Karpas-422 (cell line): ENCODE data around the gene MEMO1. TPM values are rescaled to one million over a fixed set of nuclear protein-coding genes. Genes with fewer than 3 reads are reported as not detected.
"Not testable (repeated sequence)": the region's sequence is repeated elsewhere in the genome, so short reads cannot be mapped to it uniquely, and the experiment has no call there.

Source experiments
- DNase-seq: peaks from one replicate; pipeline ENCODE4 v3.0.0-alpha.2; 2015
- H2AFZ ChIP-seq: fragments of 200-600 bp; sonication (generic); 2 replicates; pipeline ENCODE4 v1.6.1; 2014; ENCODE audit warnings: antibody characterized with exemption, low read length, mixed read lengths
- H3K27ac ChIP-seq: fragments of 200-600 bp; sonication (generic); 2 replicates; pipeline ENCODE4 v1.5.1; 2014; ENCODE audit warnings: mild to moderate bottlenecking, low read length, moderate library complexity
- H3K27me3 ChIP-seq: fragments of 200-600 bp; sonication (generic); 2 replicates; pipeline ENCODE4 v1.6.1; 2014; ENCODE audit warnings: low read length, mixed read lengths
- H3K36me3 ChIP-seq: fragments of 200-600 bp; sonication (generic); 2 replicates; pipeline ENCODE4 v1.6.1; 2014; ENCODE audit warnings: low read length, mixed read lengths; ENCODE audit not compliant: insufficient read depth
- H3K4me1 ChIP-seq: fragments of 200-600 bp; sonication (generic); 2 replicates; pipeline ENCODE4 v1.6.1; 2014; ENCODE audit warnings: mild to moderate bottlenecking, low read length, mixed read lengths
- H3K4me2 ChIP-seq: fragments of 200-600 bp; sonication (generic); 2 replicates; pipeline ENCODE4 v1.6.1; 2014; ENCODE audit warnings: low read length, low read depth, mild to moderate bottlenecking; ENCODE audit not compliant: poor library complexity, severe bottlenecking
- H3K4me3 ChIP-seq: fragments of 200-600 bp; sonication (generic); 2 replicates; pipeline ENCODE4 v1.5.1; 2014; ENCODE audit warnings: mild to moderate bottlenecking, antibody characterized with exemption, low read length, mixed read lengths
- H3K79me2 ChIP-seq: fragments of 200-600 bp; sonication (generic); 2 replicates; pipeline ENCODE4 v1.6.1; 2014; ENCODE audit warnings: mild to moderate bottlenecking, low read length, mixed read lengths
- H3K9ac ChIP-seq: fragments of 200-600 bp; sonication (generic); 2 replicates; pipeline ENCODE4 v1.6.0; 2014; ENCODE audit warnings: low read length
- H3K9me2 ChIP-seq: fragments of 200-600 bp; sonication (generic), shearing (Covaris generic); replicated peaks from 2 replicates; pipeline ENCODE4 v1.6.0; 2014; ENCODE audit warnings: mild to moderate bottlenecking, low read length, moderate library complexity; ENCODE audit not compliant: insufficient read depth
- H3K9me3 ChIP-seq: fragments of 300-700, 200-600 bp; sonication (generic); 2 replicates; pipeline ENCODE4 v1.6.1; 2014; ENCODE audit warnings: low read length, mixed read lengths
- H4K20me1 ChIP-seq: fragments of 200-600 bp; sonication (generic); 2 replicates; pipeline ENCODE4 v1.6.1; 2014; ENCODE audit warnings: mild to moderate bottlenecking, antibody characterized with exemption, low read length, low read depth; ENCODE audit not compliant: insufficient read depth
- total RNA-seq: library from RNA; depleted of rRNA; stranded (reverse); fragments of >200 nt; shearing (Covaris generic); gene quantifications from 2 replicates; pipeline ENCODE4 v1.2.3, GENCODE V29; 2014; ENCODE audit warnings: low replicate concordance; rRNA removed

Gene MEMO1
- 56.8 and 62.9 TPM in 2 replicates for total RNA-seq

DNA sequence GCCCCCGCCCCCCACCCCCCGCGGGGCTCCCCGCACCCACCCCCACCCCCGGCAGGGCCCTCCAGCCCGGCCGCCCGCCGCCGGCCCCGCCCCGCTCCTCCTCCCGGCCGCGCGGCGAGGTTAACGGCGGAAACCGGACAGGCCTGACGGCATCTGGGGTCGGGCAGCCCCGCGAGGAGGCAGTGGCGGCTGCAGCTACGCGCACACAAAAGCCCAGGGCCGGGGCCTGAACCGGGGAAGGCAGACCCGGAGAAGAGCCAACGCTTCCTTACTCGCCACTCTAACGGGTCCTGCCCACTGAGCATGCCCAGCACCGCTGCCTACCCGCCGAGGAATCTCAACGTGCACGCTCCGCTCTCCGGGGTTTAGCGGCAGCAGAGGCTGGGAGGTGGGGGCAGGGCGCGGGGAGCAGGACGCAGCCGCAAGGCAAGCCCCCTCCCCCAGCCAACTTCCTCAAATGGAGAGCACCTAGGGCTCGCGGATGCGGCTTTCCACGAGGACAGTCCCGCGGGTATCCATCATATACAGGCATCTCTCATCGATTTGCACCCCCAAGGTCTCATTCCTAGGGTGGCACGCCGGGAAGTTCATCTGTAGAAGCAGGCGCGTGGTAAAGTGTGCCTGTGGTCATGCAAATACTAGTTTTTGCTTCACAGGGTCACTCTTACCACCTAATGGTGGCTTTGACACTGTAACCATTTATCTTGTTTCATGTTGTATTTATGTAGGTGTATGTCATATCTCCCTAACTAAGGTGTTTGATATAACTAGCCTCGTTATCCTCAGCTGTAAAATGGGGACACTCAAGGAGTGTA is at the start of gene MEMO1:
Gene MEMO1 (minus strand): TSS at position 339 of the 815 bp plus-strand sequence. CDS start 761 bp downstream, outside the sequence.
- H3K4me3 ChIP-seq = peak within 1 kb of the TSS; percentile 99
- no peaks in the 10 kb centered on the region for H3K27me3 ChIP-seq
- peaks cover 25% of the 10 kb centered on the region; the same call in 1 of the 2 replicates for H4K20me1 ChIP-seq
- peak within 1 kb of the TSS; percentile 95 for H3K4me2 ChIP-seq
- H3K9me3 ChIP-seq = no peaks in the 10 kb centered on the region
- no peaks in the 10 kb centered on the region for H3K9me2 ChIP-seq
- DNase-seq = peak; percentile 99
- peaks cover 33% of the 10 kb centered on the region for H3K4me1 ChIP-seq
- H3K79me2 ChIP-seq = peaks cover 48% of the 10 kb centered on the region
- H2AFZ ChIP-seq = peak within 1 kb of the TSS; percentile 59; the same call in 1 of the 2 replicates
- peaks cover 10% of the 10 kb centered on the region; the same call in 1 of the 2 replicates for H3K36me3 ChIP-seq
- H3K27ac ChIP-seq = peak within 1 kb of the TSS; percentile 94
- H3K9ac ChIP-seq = peak within 1 kb of the TSS; percentile 98

DNA sequence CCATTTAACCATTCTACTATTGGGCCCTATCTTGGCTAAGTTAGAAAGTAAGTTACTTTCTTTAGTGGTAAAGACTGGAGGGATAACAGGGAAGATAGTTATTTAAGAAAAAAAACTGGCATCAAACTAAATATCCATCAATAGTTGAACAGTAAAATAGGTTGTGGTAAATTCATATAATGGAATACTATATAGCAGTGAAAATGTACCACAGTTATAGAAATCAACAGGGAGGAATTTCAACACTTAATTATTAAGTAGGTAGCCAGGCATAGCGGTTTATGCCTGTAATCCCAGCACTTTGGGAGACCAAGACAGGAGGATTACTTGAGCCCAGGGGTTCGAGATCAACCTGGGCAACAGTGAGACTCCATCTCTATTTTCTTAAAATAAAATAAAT is 49.5 kb upstream of the MEMO1 start:
- Histone ChIP-seq H3K27ac (no peak overlapping the region), H2AFZ (no peak overlapping the region), H3K9me3 (no peaks in the 10 kb centered on the region), H3K4me3 (no peak overlapping the region), H4K20me1 (no peaks in the 10 kb centered on the region), H3K27me3 (no peaks in the 10 kb centered on the region), H3K9ac (no peak overlapping the region), H3K4me1 (peaks cover 14% of the 10 kb centered on the region), H3K9me2 (no peaks in the 10 kb centered on the region), H3K79me2 (peaks cover 11% of the 10 kb centered on the region), H3K36me3 (no peaks in the 10 kb centered on the region; the same call in 1 of the 2 replicates), H3K4me2 (no peak overlapping the region)
- peak; percentile 29 for DNase-seq

DNA sequence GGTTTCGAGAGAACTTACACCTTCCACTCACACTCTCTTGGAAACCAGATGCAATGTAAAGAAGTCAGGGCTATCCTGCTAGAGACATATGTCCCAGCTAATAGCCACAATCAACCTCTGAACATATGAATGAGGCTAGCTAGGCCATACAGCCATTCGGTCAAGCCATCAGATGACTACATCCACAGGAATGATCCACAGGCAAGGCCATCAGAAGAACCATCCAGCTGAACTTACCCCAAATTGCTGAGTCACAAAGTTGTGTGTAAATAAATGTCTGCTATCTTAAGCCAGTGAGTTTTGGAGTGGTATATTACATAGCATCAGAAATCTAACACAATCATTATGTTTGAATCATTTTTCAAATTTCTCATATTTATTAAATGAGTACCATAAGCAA is 47.3 kb upstream of the MEMO1 start:
- H3K4me1 ChIP-seq = peaks cover 8% of the 10 kb centered on the region
- no peak overlapping the region for H2AFZ ChIP-seq
- no peaks in the 10 kb centered on the region for H3K9me2 ChIP-seq
- no peaks in the 10 kb centered on the region for H3K9me3 ChIP-seq
- DNase-seq = peak; percentile 35
- no peaks in the 10 kb centered on the region for H3K27me3 ChIP-seq
- H4K20me1 ChIP-seq = no peaks in the 10 kb centered on the region
- H3K4me2 ChIP-seq = no peak overlapping the region
- no peak overlapping the region for H3K9ac ChIP-seq
- H3K79me2 ChIP-seq = no peaks in the 10 kb centered on the region
- H3K36me3 ChIP-seq = no peaks in the 10 kb centered on the region
- H3K27ac ChIP-seq = no peak overlapping the region
- no peak overlapping the region for H3K4me3 ChIP-seq

DNA sequence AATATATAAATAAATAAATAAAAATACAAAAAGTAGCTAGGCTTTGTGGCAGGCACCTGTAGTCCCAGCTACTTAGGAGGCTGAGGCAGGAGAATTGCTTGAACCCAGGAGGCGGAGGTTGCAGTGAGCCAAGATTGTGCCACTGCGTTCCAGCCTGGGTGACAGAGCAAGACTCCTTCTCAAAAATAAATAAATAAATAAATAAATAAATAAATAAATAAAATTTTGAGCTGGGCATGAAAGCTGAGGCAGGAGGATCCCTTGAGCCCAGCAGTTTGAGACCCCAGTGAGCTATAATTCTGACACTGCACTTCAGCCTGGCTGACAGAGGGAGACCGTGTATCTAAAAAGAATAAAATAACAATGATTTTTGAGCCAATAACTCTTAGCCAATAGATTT is 43.8 kb upstream of the MEMO1 start:
- H3K27me3 ChIP-seq, H3K36me3 ChIP-seq, H3K9me2 ChIP-seq, H3K9me3 ChIP-seq, H3K4me3 ChIP-seq, H4K20me1 ChIP-seq, H3K79me2 ChIP-seq, H3K4me2 ChIP-seq, H3K27ac ChIP-seq, DNase-seq, H2AFZ ChIP-seq, H3K9ac ChIP-seq, H3K4me1 ChIP-seq: not testable (repeated sequence)

DNA sequence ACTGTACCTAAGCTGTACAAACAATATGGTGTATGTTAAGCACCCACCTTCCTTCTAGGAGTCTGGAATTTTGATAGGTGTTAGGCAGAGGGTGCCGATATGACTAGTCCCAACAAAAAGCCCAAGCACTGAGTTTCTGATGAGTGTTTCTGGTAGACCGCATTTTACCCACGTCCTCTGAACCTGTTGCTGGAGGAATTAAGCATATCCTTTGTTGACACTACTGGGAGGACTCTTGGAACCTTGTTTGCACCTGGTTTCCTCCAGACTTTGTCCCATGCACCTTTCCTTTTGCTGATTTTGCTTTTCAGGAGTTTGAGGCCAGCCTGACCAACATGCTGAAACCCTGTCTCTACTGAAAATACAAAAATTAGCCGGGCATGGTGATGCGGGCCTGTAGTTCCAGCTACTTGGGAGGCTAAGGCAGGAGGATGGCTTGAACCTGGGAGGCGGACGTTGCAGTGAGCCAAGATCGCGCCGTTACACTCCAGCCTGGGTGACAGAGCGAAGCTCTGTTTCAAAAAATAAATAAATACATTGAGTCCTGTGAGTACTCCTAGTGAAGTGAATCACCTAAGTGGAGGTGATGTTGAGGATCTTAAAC is 41.1 kb upstream of the MEMO1 start:
- H3K27ac ChIP-seq = no peak overlapping the region

DNA sequence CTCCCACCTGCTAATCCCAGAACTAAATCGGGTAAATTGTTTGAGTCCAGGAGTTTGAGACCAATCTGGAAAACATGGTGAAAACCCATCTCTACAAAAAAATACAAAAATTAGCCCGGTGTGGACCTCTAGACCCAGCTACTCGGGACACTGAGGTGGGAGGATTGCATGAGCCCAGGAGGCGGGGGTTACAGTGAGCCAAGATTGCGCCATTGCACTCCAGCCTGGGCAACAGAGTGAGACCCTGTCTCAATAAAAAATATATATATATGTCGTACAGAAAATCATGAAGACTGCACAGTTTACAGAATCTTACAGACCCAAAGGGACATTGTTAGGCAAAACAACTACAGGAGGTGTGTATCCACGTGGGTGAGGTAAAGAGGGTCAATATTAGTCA is 32.8 kb upstream of the MEMO1 start:
- no peak overlapping the region for H3K4me2 ChIP-seq

More for the DNA sequence above, 41.1 kb upstream of the MEMO1 start:
- Histone ChIP-seq H2AFZ (no peak overlapping the region), H3K36me3 (no peaks in the 10 kb centered on the region), H3K9me3 (no peaks in the 10 kb centered on the region), H3K9ac (no peak overlapping the region), H3K9me2 (no peaks in the 10 kb centered on the region), H3K27me3 (no peaks in the 10 kb centered on the region), H3K79me2 (no peaks in the 10 kb centered on the region), H4K20me1 (no peaks in the 10 kb centered on the region), H3K4me1 (no peaks in the 10 kb centered on the region), H3K4me2 (no peak overlapping the region), H3K4me3 (no peak overlapping the region)
- DNase-seq = peak; percentile 22

DNA sequence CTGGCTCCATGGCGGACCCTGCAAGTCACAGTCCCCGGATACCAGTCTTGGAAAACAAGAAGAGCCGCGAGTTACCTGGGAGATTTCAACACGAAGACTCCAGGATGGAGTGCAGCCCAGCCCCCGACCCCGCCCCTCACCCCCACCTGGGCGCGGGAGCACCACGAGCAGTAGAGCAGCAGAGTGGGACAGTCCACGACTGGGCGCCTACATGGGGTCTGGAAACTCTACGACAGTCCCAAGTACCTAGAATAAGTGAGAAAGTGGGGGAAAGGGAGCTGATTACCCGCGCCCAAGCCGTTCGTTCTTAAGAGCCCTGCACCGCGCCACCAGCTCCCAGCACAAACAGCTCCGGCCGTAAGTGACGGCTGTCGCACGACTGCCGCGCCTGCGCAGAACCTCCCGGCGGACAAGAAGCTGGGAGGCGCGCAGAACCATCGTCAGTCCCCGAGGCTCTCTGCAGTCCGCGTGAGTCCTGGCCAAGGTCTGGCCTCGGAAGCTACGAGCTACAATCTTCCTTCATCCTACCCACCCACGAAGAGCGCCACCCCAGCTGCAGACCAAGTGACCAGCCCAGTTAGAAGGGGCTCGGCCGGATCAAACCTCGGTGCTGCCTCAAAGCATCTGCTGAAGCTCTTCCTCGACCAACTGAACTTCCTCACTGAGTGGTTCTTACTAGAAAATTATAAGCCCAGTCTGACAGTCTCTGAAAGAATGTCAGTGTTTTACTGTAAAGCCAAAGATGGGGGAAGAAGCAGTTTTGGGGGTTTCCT is 28.8 kb upstream of the MEMO1 start, which contains the start of gene DPY30:
Gene DPY30 (minus strand): TSS at position 359 of the 773 bp plus-strand sequence. CDS start 349 bp downstream, at position 10.
- H3K4me3 ChIP-seq = peak within 1 kb of the TSS; percentile 92
- peak; percentile 97 for DNase-seq
- no peaks in the 10 kb centered on the region for H3K9me2 ChIP-seq
- H3K4me1 ChIP-seq = peaks cover 15% of the 10 kb centered on the region
- H4K20me1 ChIP-seq = no peaks in the 10 kb centered on the region
- H3K79me2 ChIP-seq = peaks cover 22% of the 10 kb centered on the region
- peak within 1 kb of the TSS; percentile 77 for H3K9ac ChIP-seq
- peak within 1 kb of the TSS; percentile 29; the same call in 1 of the 2 replicates for H2AFZ ChIP-seq
- H3K9me3 ChIP-seq = no peaks in the 10 kb centered on the region
- H3K4me2 ChIP-seq = peak within 1 kb of the TSS; percentile 76
- H3K36me3 ChIP-seq = no peaks in the 10 kb centered on the region
- peak within 1 kb of the TSS; percentile 27; the same call in 1 of the 2 replicates for H3K27ac ChIP-seq
- H3K27me3 ChIP-seq = no peaks in the 10 kb centered on the region

More for the DNA sequence above, 32.8 kb upstream of the MEMO1 start:
- Histone ChIP-seq H3K36me3 (no peaks in the 10 kb centered on the region), H3K9me3 (no peaks in the 10 kb centered on the region), H3K4me1 (peaks cover 14% of the 10 kb centered on the region), H2AFZ (no peak overlapping the region), H3K27ac (no peak overlapping the region), H4K20me1 (no peaks in the 10 kb centered on the region), H3K9ac (no peak overlapping the region), H3K27me3 (no peaks in the 10 kb centered on the region), H3K4me3 (no peak overlapping the region), H3K9me2 (no peaks in the 10 kb centered on the region), H3K79me2 (peaks cover 10% of the 10 kb centered on the region)
- no peak for DNase-seq
